ENCODE measurements around the gene GPX3. TPM values are rescaled to one million over a fixed set of nuclear protein-coding genes. Genes with fewer than 3 reads are reported as not detected.

The GPX3 gene
- total and polyA plus RNA-seq, 7 donors = 447 to 852 (median 561) TPM

DNA sequence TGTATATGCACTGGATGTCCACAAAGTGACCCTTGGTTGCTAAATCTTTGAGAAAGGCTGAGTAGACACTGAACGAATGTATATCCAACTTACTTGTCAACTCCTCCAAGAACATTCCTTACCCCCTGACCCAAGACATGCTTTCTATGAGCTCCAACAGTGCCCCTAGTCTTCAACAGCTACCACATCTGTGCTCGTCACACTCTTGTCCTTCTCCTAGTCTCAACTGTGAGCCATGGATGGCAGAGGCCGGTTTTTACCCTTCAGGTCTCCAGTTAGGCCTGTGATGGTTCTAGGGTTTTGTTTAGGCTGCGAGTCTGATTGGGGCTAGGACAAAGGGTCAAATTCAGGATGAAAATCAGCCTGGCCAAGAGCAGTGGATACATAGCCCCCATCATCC lies 19.0 kb upstream of the GPX3 start:
- Histone ChIP-seq H3K36me3 (ENCODE audit: insufficient read depth in 1 of 2, low read depth in 1 of 2) (no peaks in the 10 kb centered on the region), H3K27ac (no peak overlapping the region), H3K4me3 (no peak overlapping the region), H3K27me3 (ENCODE audit: insufficient read depth in 3 of 3, low read length in 2 of 3) (no peaks in the 10 kb centered on the region), H3K4me1 (peaks cover 19% of the 10 kb centered on the region), H3K9me3 (no peaks in the 10 kb centered on the region)
- WGBS, 3 donors = 95 to 97% (median 95%) methylated on average over 4 of the region's 4 CpGs
- intact Hi-C loops (cut with DNase I) = loop anchor here (5.0 kb wide), 2 partner anchors 116 to 161 kb away; no protein-coding TSS in a partner anchor
- no peak for ATAC-seq
- no peak for DNase-seq
- TF ChIP-seq, protein P1, sequence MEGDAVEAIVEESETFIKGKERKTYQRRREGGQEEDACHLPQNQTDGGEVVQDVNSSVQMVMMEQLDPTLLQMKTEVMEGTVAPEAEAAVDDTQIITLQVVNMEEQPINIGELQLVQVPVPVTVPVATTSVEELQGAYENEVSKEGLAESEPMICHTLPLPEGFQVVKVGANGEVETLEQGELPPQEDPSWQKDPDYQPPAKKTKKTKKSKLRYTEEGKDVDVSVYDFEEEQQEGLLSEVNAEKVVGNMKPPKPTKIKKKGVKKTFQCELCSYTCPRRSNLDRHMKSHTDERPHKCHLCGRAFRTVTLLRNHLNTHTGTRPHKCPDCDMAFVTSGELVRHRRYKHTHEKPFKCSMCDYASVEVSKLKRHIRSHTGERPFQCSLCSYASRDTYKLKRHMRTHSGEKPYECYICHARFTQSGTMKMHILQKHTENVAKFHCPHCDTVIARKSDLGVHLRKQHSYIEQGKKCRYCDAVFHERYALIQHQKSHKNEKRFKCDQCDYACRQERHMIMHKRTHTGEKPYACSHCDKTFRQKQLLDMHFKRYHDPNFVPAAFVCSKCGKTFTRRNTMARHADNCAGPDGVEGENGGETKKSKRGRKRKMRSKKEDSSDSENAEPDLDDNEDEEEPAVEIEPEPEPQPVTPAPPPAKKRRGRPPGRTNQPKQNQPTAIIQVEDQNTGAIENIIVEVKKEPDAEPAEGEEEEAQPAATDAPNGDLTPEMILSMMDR (IDR thresholded peaks at IDR 0.05) = no peak

DNA sequence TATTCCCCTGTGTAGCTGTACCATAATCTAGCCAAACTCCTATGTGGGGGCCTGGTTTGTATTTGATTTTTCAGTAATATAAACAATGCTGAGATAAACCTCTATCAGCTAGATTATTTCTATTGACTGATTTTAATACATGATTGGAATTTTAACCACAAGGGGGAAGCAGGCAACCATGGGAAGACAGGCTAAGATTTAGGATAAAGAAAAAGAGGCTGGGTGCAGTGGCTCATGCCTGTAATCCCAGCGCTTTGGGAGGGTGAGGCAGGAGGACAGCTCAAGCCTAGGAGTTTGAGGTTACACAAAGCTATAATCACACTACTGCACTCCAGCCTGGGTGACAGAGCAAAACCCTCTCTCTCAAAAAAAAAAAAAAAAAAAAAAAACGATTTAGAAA lies 18.1 kb upstream of the GPX3 start:
- ATAC-seq = peak in 3 of 4 donors; percentile 56 to 67 (median 61)
- Histone ChIP-seq H3K9me3 (no peaks in the 10 kb centered on the region), H3K36me3 (ENCODE audit: insufficient read depth in 1 of 2, low read depth in 1 of 2) (no peaks in the 10 kb centered on the region), H3K27ac (no peak overlapping the region), H3K27me3 (ENCODE audit: insufficient read depth in 3 of 3, low read length in 2 of 3) (no peaks in the 10 kb centered on the region), H3K4me1 (peaks cover 25% of the 10 kb centered on the region), H3K4me3 (no peak overlapping the region)
- TF ChIP-seq, protein P1 (IDR thresholded peaks at IDR 0.05) = peak; percentile 64
- 31 to 42% (median 38%) methylated on average over 2 of the region's 2 CpGs for WGBS, 3 donors
- DNase-seq = no peak
- intact Hi-C loops (cut with DNase I) = loop anchor here (2.0 to 5.0 kb wide), 4 partner anchors 47 to 160 kb away; no protein-coding TSS in a partner anchor

DNA sequence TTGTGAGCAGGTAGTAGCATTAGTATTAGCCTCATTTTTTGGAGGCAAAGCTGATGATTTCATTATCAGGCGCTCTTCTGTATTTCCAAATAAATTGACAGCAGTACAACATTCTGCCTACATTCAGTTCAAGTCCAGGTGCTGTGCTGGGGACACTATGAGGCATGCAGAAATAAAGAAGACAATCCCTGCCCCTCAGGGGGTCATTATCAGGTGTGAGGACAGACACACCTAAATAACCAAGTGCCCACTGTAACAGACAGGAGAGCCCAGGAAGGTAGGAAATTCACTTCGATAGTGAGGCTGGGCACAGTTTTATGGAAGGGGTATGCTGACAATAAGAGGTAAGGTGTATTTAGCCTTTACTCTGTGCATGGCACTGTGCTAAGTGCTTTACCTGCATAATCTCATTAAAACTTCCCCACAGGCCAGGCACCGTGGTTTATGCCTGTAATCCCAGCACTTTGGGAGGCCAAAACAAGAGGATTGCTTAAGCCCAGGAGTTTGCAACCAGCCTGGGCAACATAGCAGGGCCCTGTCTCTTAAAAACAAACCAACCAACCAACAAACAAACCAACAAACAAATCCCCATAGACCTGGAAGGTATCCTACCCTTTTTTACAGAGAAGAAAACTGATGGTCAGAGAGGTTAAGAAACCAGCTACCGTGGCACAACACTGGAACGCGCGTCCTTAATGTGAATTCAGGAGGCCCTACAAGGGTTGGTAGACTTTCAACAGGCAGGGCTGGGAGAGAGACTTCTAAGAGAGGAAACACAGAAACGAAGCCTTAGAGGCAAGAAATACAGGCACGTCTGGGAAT lies 17.5 kb upstream of the GPX3 start:
- TF ChIP-seq, protein P1 (IDR thresholded peaks at IDR 0.05) = no peak
- H3K4me1 ChIP-seq = peaks cover 32% of the 10 kb centered on the region

DNA sequence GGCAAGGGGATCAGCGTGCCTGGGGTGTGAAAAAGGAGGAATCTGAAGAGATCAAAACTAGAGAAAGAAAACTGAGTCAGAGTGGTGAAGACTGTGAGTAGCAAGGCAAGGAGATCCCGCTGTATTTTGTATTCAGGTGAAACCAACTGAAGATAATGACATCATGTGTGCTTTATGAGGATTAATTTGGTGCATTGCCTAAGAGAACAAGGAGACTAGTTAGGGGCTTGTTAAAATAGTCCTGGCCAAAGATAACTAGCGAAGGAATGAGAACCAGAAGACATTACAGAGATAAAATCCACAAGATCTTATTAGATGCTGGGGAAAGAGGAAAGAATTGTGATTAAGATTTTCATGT lies 16.9 kb upstream of the GPX3 start:
- no peaks in the 10 kb centered on the region for H3K27me3 ChIP-seq (ENCODE audit: insufficient read depth in 3 of 3, low read length in 2 of 3)
- DNase-seq (no peak), ATAC-seq (no peak)
- TF ChIP-seq, protein P1 (IDR thresholded peaks at IDR 0.05) = no peak
- no peak overlapping the region for H3K4me3 ChIP-seq
- H3K4me1 ChIP-seq = peaks cover 32% of the 10 kb centered on the region
- 94 to 98% (median 97%) methylated on average over 3 of the region's 3 CpGs for WGBS, 3 donors
- intact Hi-C loops (cut with DNase I) = loop anchor here (2.0 to 5.0 kb wide), 4 partner anchors 45 to 159 kb away; no protein-coding TSS in a partner anchor
- H3K9me3 ChIP-seq = no peaks in the 10 kb centered on the region
- H3K36me3 ChIP-seq (ENCODE audit: insufficient read depth in 1 of 2, low read depth in 1 of 2) = no peaks in the 10 kb centered on the region
- H3K27ac ChIP-seq = peak overlapping the region; percentile 2

More for the DNA sequence above, 17.5 kb upstream of the GPX3 start:
- Histone ChIP-seq H3K27ac (peak overlapping the region; percentile 2), H3K27me3 (ENCODE audit: insufficient read depth in 3 of 3, low read length in 2 of 3) (no peaks in the 10 kb centered on the region), H3K4me3 (no peak overlapping the region), H3K9me3 (no peaks in the 10 kb centered on the region), H3K36me3 (ENCODE audit: insufficient read depth in 1 of 2, low read depth in 1 of 2) (no peaks in the 10 kb centered on the region)
- intact Hi-C loops (cut with DNase I) = loop anchor here (2.0 to 5.0 kb wide), 4 partner anchors 46 to 159 kb away; no protein-coding TSS in a partner anchor
- ATAC-seq (no peak), DNase-seq (no peak)
- 91% methylated on average over 9 of the region's 9 CpGs for WGBS, 3 donors
